ENCODE measurements around the gene COX10.
"Not testable (repeated sequence)": the region's sequence is repeated elsewhere in the genome, so short reads cannot be mapped to it uniquely, and the experiment has no call there.

The COX10 gene

DNA sequence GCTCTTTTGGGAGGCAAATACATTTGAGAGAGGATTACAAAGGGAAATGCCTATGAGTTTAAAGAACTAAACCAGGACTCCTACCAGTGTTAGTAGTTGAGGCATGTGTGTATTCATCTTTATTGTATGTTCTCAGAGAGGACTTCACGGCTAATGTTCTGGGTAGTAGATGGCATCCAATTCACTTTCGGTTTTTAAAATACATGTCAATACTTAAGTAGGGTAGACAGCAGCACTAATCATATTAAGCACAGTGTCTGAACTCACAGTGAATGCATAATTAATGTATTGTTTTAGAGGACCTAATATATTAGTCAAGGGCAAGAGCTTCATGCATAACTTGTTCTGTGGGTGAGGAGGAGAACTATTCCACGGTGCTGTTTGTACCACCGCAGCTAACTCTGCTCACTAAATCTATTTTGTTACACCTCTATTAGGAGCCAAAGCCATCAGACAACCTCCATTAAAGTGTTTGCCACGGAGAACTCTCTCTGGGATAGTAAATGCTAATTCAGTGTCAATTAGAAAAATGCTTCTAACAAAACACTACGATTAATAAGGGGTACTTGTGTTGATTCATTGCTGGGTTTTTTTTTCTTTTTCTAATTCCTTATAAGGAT, 56.3 kb downstream of the COX10 start:
- DNase-seq: no peak

DNA sequence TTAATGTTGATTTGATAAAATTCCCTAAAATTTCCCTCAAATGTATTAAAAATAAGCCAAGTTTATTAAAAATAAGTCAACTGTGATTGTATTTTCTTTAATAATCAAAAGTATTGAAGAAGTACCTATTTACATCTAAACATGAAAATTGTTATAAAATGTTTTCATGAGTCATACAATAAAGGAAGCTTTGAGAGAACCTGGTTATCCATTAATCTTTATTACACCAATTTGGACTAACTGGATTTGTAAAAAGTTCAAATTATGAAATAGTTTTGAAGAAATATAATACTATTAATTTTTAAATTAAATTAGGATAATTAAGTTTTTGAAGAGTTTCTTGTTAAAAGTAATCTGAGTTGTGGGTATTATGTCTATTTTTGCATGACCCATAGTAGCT, 63.8 kb downstream of the COX10 start:
- DNase-seq: no peak

DNA sequence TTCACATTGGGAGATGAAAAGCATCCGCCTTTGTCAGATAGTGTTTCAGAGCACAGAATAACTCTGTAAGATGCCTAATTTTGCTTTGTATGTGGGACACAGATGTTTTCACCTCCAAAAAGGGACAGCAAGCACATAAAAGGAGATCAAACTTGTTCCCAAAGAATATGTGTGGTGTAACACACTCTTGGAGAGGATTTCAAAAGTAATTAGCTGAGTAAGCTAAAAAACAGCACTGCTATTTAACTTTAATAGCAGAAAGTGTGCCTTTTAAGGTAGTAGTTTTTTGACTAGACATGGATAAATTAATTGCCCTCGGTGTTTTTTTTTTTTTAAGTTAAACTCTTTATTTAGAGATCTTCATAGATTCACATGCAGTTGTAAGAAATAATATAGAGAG, 65.2 kb downstream of the COX10 start:
- no peak for DNase-seq

DNA sequence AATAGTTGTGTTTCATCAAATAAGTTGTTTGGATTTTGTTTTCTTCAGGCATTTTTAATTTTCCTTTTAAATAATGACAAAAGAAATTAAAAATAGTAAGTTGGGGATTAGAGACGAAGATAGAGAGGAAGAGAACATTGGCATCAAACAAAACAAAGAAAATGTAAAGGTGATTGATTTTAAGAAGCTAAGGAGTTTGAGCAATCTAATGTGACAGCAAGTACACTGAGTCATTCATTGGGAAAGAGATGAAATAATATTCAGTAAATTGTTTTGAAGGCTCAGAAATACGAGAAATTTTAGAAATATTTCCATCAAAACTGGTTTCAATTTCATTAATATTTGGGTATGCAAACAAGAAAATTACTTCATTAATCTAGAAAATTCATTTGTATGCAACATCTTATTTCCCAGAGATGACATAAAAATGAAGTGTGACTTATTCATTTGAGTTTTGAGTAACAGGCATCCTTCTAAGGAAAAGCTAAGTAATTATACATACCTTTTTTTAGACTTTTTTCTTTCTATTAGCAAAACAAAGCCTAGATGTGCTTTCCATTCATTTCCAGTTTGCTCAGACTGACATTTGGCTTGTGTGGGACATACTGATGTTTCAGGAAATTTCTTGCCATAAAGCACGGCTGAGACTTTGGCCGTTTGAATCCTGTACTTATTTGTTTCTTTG, 66.7 kb downstream of the COX10 start:
- DNase-seq: no peak

DNA sequence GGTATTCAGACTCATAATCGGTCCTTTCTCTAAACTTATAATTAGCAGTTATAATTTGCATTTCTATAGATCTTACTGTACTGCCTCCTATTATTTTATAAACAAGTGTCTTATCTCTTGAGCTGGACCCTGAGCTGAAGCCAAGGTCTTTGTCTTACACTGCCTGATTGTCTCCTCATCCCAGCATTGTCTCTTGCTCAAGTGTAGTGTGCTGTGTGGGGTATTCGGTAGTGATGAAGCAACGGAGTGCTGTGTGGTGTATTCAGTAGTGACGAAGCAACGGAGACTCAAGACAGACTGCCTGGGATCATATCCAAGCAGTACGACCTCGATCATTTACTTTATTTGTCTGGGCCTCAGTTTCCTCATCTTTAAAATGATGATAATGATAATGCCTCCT, 69.3 kb downstream of the COX10 start:
- no peak for DNase-seq

DNA sequence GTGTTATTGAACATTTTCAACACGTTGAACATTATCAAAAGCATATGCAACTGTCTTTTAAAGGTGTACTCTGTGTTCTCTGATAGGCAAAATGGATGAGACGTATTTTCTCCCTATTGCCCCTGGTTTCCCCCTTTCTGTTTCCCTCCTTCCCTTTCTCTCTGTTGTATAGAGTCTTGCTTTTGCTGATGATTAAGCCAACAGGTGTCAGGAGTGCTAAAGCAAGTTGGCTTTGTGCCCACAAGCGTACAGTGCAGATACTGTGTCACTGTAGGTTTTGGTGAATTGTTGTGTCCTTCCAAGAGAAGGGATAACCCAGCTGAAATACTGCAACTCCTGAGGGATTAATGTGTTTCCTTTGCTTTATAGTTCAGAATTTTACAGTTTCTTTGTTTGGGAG, 74.4 kb downstream of the COX10 start:
- no peak for DNase-seq

DNA sequence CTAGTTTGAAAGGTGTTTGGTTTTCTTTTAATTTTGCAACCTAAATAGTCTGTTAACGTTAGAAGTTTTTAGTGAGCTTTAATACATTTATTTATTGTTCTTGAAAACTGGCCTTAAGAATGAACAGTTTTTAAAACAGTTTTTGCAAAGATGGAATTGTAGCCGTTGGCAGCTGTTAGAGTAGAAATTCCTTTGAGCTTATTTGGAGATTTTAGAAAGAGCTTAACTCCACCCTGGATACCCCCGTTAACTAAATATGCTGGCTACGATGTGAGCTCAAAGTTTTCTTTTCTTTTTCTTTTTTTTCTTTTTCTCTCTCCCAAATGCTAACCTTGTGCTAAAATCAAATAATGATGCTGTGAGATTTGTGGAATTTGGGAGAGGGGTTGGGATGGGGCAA, 75.2 kb downstream of the COX10 start:
- no peak for DNase-seq

DNA sequence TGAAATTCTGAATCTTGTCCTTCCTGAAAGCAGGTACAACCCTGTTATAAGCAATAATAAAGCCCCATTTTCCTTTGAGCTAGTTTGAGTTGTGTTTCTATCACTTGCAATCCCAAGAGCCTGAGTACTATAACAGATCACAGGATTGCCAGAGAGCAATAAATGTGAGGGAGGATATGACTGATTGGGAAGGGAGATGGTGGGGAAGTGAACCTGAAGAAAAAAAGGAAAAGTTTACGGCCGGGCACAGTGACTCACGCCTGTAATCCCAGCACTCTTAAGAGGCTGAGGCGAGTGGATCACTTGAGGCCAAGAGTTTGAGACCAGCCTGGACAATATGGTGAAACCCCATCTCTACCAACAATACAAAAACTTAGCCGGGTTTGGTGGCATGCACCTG, 80.4 kb downstream of the COX10 start:
- DNase-seq: no peak

DNA sequence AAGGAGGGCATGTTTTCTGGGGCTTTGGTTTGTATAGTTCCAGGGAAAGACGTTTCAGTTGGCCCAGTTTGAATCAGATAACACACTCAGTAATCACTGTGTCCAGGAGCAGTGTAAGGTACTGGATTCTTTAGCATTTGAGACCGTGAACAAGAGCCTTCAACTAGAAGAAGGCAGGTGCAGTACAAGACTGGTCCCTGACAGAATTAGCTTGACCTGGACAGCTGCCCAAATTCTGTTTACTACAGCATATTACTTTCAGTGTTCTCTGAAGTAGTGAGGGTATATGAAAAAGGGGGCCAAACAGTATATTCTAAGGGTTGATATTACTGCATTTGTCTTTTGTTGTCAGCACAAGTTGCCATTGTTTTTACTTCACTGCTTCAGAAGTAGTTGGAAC, 81.3 kb downstream of the COX10 start:
- DNase-seq: no peak

DNA sequence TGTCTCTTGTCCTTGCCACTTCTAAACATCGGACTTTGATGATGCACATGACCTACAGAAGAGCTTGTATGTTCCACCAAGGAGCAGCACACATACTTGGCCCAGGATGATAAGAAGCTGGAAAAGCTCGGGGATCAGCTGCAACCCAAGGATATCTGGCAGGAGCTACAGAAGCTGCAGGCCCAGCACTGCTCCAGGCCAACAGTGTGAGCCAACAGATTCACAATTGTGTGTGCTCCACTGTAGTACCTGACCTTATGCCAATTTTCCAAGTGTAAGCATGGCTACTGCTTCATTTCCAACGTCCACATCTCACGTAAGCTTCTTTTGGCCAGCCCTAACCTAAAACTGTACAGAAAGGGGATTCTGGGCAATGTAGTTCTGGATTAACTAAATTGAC, 83.4 kb downstream of the COX10 start:
- no peak for DNase-seq

DNA sequence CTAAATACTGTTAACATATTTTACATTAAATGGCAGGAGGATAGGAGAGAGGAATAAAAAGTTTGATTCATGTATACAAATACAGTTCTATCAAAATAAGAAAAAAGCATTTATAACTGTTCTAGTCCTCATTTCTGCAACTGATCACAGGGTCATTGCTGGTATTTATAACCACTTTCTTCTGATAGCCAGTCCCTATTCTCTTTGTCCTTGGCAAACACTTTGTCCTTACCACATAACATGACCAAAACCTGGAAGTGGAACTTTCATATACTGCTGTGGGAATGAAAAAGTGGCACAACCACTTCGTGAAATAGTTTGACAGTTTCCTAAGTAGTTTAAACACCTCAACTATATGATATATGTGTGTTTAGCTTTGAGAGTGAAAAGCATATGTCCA, 84.1 kb downstream of the COX10 start:
- no peak for DNase-seq

DNA sequence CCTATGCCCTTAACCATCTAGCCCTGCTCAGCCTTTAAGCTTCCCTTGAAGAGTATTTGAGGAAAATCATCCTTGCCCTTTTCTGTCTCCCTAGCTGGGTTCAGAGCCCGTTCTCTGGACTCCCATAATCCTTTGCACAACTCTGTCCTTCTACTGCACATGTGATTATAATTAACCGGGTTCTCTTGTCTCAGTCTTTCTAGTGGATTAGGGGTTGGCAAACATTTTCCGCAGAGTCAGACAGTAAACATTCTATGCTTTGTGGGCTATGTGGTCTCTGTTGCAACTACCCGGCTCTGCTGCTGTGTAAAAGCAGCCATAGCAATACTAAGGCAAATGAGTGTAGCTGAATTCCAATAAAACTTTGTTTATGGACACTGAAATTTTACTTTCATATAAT, 87.4 kb downstream of the COX10 start:
- DNase-seq: no peak

DNA sequence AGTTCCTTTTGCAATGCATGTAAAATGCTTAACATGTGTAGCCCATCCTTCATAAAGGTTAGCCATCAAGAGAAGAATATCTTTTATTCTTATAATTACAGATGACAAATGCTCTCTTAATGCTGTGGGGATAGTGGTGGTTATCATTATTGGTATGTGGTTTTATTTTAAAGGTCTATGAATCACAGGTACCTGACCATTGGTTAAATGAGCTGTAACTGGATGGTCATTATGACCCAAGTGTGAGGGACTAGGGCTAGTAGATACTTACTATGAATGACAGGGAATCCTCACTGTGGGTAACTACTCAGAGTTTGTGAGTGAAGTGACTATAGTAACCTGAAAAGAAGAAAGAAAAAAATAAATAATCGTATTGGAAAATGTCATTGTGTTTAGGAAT, 88.5 kb downstream of the COX10 start:
- no peak for DNase-seq

DNA sequence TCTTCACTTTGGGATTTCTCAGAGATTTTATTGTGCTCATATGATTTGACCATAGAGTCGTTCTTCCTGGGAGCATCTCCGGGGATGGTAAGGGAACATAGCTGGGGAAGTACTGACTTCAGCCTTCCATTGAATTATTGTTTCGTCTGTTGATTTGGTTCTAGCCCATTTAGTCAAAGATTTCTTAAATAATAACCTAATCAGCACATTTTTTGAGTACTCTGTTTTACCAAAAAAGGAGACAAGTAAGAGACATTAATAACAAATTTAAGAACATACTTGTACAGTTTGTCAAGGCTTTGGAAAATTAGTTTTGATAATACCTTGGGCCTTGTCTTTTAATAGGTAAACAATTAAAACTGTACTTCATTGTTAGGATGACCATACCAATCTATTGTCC, 89.4 kb downstream of the COX10 start:
- DNase-seq: no peak

DNA sequence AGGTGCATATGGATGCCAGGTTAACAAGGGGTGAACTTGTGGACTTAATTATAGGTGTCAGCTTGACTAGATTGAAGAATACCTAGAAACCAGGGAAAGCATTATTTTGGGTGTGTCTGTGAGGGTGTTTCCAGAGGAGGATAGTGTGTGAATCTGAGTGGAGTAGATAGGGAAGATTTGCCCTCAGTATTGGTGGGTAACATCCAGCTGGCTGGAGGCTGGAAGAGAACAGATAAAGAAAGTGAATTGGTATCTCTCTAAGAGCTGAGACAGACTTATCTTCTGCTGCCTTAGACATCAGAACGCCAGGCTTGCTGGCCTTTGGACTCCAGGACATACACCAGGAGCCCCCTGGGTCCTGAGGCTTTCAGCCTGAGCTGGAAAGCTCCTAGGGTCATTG, 92.1 kb downstream of the COX10 start:
- DNase-seq: no peak

DNA sequence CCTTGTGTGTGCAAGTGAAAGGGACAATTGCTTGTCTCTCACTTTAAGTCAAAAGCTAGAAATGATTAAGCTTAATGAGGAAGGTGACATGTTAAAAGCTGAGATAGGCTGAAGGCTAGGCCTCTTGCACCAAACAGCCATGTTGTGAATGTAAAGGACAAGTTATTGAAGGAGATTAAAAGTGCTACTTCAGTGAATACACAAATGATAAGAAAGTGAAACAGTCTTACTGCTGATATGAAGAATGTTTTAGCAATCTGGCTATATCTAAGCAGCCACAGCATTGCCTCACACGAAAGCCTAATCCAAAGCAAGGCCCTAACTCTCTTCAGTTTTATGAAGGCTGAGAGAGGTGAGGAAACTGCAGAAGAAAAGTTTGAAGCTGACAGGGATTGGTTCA, 96.3 kb downstream of the COX10 start:
- no peak for DNase-seq

DNA sequence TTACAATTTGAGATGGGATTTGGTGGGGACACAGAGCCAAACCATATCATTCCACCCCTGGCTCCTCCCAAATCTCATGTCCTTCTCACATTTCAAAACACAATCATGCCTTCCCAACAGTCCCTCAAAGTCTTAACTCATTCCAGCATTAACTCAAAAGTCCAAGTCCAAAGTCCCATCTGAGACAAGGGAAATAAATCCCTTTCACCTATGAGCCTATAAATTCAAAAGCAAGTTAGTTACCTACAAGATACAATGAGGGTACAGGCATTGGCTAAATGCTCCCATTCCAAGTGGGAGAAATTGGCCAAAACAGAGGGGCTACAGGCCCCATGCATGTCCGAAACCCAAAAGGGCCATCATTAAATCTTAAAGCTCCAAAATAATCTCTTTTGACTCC, 98.5 kb downstream of the COX10 start:
- not testable (repeated sequence) for DNase-seq

DNA sequence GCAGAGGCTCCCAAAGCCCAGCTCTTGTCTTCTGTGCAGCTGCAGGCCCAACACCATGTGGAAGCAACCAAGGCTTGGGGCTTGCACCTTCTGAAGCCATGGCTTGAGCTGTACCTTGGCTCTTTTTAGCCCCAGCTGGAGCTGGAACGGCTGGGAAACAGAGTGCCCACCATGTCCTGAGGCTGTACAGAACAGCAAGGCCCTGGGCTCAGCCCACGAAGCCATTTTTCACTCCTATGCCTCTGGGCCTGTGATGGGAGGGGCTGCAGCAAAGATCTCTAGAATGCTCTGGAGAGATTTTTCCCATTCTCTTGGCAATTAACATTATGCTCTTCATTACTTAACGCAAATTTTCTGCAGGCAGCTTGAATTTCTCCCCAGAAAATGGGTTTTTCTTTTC, 99.3 kb downstream of the COX10 start:
- no peak for DNase-seq

DNA sequence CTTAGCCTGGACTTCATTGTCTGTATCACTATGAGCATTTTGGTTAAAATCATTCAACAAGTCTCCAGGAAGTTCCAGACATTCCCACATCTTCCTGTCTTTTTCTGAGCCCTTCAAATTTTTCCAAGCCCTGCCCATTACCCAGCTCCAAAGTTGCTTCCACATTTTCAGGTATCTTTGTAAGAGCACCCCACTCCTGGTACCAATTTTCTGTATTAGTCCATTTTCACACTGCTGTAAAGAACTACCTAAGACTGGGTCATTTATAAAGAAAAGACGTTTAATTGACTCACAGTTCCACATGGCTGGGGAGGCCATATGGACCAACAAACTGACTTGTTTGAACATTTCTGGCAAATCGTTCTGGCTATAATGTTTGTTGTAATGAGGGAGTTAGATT, 100.0 kb downstream of the COX10 start:
- no peak for DNase-seq

DNA sequence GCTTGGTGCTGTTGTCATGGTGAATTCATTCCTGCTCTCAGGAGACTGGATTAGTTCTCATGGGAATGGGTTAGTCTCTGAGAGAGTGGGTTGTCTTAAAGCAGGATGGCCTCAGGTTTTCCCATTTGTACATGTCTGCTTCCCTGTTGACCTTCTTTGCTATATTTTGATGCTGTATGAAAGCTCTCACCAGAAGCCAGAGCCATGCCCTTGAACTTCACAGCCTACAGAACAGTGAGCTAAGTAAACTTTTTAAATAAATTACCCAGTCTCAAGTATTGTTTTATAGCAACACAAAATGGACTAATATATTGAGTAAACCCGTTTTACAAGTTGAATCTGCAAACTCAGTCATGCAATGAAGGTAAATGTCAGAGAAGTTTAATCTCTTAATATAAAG, 100.6 kb downstream of the COX10 start:
- no peak for DNase-seq

DNA sequence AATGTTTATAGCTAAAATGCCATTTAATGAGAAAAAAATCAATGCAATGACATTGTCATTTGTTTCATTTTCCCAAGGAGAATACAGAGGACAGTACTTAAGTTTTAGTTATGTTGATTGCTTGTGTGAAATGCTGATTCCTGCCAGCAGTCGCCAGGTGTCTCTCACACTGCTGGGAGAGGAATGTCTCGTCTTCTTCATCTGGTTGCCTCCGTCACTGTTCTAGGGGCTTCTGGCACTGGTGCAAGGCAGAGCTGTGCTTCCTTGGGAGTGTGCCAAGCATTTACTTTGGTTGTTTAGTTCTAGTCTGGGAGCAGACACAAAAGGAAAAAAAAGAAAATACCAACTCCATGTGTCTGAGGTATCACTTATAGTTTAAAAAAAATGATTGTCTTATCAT, 107.7 kb downstream of the COX10 start:
- DNase-seq: not testable (repeated sequence)

DNA sequence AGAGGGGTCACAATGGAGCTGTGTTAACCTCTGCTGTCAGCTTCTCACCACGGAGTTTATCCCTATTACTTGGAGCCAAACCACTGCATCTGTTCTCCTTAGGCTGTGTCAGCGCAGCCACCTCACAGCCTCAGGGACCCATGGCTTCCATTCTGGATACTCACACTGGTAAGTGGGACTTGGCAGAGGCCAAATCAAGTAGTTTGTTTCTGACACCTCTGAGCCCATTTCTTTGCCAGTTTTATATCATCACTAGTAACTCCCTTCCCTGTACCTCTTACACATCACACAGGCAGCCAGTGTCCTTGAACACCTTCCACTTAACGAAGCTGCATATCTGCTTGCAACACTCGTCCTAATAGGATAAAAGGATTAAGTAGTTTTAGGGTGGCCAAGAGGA, 108.5 kb downstream of the COX10 start:
- not testable (repeated sequence) for DNase-seq

DNA sequence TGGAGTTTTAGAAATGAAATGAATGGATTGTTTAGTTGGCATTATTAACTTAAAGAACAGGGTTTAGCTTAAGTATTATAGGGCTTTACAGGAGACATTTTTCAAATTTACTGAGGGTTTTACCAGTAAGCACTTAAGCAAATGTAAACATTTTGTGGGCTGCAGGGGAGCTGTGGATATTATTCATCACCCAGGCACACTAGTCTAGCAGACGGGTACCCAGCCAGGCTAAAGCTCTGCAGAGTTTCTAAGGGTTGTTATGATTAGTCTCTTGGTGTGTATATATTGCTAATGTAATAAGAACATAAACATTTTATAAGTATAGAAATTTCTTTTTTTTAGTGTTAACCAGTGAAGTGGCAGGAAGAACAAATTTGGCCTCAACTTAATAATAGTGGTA, 110.6 kb downstream of the COX10 start:
- not testable (repeated sequence) for DNase-seq

DNA sequence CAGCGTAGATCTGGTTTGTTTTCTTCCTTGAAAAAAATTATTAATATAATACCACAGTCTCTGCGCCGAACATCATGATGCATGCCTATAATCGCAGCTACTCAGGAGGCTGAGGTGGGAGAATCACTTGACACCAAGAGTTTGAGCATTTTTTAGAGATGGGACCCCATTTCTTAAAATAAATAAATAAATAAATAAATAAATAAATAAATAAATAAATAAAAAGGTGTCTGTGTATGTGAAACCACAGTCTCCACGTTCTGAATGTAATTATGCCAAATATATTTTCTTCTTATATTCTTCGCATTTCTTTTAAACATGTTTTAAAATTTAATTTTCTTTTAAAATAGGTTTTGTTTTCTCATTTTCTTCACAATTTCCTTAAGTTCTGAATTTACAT, 112.8 kb downstream of the COX10 start:
- not testable (repeated sequence) for DNase-seq

DNA sequence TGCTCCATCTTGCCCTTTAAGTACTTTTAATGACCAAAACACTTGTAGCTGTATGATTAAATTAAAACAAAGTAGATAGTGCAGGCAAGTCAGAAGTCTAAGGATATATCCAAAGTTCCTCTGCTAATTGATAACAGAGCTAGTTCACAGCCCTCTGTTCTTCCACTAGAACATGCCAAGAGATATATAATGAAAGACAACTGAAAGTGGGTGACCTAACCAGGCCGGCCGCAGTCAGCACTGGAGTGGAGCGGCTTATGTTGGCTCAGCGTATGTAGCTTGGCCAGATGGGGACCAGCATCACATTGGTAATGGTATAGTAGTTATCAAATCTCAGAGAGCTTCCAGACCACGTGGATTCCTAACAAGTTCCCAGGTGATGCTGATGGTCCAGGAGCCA, 115.2 kb downstream of the COX10 start:
- not testable (repeated sequence) for DNase-seq

All from cerebellar nuclear complex (tissue), 1 donor.